GM19328 (cell line): ENCODE results near the gene RNF126.

ENCODE experiments used
- ATAC-seq: cut with Tn5 transposase; IDR thresholded peaks from one replicate; pipeline ENCODE4 v1.9.1; 2021; ENCODE audit warnings: mild to moderate bottlenecking, moderate library complexity; ENCODE audit not compliant: unreplicated experiment

The RNF126 gene

DNA sequence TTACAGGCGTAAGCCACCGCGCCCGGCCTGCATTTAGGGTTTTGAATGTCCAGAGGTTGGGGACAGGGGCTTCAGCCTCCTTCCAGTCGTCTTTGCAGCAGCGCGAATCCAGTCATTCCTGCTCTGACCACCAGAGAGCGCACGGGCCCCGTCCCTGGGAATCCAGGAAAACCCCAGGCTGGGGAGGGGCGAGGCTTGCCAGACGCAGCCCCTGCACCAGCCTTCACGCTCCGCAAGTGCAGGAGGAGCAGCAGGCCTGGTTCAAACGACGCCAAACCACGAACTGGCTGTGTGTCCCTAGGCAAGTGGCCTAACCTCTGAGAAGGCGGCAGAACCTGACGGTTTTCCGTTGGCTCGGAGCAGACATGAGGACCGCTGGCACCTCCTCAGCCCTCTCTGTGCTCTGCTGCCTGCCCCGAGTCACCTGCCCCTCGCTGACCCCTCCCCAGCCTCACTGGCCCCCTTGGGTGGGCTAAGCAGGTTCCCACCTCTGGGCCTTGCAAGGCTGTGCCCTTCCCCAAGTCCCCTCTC, 2.0 kb upstream of the RNF126 start:
- ATAC-seq, result no peak

DNA sequence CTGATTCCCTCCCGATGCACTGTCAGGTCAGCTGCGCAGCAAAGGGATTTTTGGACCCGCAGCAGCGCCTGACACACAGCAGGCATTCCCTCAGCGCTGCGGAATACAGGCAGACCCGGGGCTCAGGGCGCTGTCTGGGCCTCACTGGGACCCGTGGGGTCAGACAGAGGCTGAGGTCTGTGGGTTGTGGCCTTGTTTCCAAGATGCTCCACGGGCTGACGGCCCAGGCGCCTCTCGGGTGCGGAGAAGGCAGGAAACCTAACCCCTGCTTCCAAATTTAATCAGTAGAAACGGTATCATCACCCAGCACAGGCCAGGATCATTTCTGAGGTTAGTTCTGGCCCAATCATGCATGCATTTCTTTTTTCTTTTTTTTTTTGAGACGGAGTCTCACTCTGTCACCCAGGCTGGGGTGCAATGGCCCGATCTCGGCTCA, 686 bp upstream of the RNF126 start:
- ATAC-seq, result no peak

DNA sequence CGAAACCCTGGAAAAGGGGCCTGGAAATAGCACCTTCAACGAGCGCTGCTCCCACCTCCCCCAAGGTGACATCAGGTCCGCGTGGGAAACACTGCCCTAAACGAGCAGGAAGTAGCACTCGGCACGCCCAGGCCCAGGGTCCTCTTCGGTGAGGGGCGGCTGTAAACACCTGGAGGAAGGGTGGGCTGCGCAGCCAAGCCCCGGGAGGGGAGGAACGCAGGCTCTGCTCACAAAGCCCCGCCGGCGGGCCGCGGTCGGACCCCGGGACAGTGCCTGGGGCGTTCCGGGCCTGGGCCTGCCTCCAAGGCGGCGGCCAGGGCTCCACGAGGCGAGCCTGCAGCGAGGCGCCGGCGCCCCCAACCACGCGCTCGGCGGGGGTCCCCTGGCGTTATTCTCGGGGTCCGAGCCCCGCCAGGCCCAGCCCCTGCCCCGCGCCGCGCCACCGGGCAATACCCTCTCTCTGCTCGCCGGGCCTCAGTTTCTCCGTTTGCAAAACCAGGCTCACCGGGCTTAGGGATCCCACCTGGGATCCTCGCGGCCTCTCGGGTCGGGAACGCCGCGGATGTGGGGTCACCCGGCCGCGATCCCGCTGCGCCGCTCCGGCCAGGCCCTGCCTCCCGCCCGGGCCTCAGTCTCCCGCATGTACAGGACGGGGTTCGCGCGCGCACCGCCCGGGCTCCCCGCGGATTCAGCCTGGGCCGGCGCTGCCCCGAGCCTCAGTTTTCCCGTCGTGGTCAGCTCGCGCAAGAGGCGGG, 630 bp downstream of the RNF126 start:
- no peak for ATAC-seq

DNA sequence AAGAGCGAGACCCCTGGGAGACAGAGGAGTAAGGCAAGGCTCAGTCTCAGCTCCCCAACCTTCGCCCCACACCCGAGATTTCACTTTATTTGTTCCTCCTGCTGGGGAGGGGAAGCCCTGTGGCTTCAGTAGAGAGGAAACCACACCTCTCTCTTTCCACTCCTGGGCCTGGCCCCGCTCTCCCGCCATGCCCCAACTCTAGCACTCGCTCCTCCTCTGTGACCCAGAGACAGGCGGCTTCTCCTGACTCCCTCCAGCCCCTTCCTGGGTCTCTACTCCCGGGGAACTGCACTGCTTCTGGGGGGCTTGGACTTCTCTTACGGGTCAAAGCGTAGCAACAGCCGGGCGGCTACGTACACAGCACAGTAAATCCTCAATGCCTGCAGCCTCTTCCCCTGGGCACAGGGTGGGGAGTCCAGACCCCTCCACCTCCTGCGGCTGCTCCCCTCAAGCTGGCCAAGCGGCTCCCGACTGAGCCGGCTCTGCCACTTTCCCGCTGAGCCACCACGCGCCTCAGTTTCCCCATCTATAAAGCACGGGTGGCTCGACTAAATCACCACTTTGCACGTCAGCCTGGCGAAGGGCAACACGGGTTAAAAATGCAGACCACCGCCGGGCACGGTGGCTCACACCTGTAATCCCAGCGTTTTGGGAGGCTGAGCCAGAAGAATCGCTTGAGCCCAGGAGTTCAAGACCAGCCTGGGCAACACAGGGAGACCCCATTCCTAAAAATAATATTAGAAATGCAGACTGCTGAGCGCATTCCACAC, 1.4 kb downstream of the RNF126 start:
- ATAC-seq, result no peak

DNA sequence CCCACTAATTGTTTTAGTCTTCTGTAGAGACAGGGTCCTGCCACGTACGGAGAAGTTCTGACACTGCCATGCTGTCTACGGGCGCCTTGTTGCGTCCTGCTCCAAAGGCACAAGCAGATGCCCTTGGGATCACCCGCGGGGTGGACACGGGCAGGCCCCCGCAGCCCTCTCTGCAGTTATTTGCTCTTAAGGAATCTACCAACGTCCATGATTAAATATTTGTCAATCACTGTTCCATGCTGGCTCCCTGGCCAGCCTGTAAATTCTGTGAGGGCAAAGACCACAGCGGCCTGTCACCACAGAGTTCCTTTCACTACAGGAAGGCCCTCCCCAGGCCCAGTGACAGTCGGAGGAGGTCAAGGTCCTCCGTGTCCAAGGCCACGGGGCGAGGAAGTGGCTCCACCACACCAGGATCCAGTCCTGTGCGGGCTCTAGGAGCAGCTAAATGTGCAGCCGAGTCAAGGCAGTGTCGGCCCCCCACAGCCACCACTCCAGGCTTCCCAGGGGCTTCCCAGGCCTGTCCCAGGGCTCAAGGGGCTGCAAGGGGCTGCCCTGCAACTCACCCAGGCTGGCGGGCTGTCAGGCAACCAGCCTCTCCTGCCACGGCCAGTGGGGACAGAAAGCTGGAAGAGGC, 2.1 kb downstream of the RNF126 start:
- no peak for ATAC-seq

DNA sequence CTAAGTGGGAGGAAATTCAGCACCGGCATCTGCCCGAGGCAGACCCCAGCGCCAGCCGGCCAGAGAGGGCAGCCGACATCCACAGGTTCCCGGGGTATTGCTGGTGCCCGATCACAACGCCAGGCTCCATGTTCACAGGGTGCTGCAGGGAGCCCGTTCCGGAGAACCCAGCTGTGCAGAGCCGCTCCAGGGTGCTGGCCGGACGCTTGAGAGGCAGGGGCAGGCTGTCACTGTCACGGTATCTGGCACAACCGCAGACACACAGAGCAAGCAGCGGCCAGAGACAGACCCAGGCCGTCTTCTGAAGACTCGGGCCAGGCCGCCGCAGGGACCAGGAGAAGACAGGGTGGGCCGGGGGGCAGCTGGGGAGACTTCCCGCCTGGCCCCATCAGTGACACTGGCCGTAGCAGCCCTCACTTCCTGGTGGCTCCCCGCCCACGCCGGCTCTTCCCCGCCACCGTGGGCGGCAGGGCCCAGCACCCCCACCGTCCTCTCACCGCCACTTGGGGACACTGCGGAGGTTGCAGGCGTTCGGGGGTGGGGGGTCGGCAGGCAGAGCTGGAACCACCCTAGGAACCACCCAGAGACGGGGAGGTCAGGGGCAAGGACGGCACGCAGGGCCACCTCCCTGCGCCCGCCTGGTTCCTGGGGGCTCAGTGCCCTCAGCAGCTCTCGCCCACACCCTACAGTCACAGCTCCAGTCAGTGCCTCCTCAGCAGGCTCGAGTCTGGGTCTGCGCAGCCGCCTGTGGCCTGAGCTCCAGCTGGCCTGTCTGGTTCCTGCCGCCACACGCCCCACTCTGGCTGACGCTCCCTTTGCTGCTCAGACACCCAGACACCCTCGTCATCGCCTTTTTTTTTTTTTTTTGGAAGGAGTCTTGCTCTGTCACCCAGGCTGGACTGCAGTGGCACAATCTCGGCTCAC, 3.8 kb downstream of the RNF126 start:
- no peak for ATAC-seq

DNA sequence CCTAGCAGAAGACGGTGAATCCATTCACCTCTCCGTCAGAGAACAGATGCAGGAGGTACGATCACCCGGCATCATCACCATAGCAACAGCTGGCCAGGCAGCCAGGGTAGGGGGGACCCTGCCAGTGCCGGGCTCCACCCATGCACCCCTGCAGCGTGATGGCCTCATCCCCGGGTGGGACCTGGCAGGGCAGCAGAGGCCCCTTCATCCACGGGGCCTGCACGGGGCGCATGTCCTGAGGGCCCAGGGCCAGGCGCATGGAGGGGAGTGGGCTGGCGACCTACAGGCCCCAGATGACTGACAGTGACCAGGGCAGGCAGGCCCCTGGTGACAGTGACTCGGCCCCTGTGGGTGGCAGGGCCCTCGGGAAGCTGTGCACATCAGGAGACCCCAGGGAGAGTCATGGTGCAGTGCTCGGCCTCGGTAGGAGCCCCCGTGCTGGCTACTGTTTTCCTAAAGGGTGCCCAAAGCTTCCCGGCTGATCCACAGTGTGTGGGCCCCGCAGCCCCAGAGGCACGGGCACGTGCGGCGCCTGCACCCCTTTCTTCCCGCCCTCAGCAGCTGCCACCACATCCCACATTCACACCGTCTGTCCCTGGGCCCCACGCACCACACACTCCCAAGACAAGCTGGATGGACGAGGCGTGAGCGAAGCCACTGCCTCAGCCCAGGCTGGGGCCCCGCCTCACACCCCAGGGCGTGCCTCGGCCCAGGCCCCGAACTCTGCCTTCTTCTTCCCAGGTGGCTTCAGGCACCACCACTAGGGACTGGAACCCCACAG, 4.8 kb downstream of the RNF126 start:
- ATAC-seq, result no peak

DNA sequence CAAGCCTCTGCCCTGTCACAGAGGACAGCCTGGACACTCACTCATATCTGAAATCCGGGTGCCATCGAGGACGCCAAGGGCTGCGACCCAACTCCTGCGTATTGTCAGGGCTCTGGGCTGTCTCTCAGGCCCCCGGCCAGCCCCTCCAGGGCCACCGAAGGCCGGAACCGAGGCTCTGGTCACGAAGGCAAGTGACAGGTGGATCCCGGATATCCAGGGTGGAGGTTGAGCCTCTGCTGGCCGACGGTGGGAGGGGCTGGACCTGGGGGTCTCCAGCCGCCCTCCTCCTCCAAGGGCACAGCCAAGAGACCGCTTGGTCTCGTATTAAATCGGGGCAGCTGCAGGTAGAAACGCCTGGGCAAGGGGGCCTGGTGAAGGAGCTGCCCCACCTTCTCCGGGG, 5.4 kb downstream of the RNF126 start:
- no peak for ATAC-seq

DNA sequence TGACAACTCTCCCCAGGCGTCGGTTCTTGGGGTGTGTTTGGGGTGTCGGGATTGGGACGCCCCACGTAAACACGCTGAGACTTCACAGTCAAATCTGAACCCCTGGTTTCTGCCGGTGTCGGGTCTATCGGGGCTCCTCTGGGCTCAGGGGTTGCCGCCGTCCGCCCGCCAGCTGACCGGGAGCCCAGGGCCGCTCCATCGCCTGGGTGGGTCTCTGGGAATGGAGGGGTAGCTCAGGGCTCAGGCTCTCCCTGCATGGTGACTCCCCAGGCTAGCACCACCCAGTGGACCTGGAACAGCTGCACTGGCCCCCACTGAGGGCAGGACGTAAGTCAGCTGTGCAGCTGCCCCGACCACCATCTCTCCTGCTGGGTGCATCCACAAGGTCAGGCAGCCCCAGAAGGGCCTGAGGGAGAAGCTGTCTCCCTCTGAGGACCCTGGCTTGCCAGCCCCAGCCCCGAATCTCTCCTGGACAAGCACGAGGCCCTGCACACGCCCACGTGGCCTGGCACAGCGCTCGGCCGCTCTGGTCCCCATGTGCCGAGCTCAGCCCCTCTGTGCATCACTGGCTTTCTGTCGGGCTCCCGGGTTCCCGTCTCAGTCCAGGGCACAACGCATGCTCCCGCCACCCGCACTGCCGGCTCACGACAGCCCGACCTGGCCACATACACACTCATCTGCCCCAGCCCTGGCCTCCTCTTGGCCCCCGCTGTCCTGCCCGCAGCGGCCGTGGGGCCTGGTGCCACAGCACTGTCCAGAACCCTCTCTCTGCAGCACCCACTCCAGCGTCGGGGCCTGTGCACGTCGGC, 6.1 kb downstream of the RNF126 start:
- no peak for ATAC-seq

DNA sequence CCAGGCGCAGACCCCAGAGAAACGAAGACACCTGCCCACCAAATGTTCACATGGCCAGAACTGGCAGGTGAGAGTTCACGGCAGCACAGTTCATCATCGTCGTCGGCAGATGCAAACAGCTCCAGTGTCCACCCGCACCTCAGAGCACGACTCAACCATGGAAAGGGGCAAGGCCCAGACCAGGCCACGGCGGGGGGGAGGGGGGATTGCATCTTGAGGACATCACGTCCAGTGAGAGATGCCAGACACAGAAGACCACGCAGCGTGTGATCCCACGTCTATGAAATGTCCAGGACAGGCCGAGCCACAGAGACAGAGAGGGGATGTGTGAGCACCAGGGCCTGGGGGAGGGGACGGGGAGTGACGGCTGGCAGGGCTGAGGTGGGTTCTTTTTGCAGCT, 7.3 kb downstream of the RNF126 start:
- ATAC-seq, result no peak

DNA sequence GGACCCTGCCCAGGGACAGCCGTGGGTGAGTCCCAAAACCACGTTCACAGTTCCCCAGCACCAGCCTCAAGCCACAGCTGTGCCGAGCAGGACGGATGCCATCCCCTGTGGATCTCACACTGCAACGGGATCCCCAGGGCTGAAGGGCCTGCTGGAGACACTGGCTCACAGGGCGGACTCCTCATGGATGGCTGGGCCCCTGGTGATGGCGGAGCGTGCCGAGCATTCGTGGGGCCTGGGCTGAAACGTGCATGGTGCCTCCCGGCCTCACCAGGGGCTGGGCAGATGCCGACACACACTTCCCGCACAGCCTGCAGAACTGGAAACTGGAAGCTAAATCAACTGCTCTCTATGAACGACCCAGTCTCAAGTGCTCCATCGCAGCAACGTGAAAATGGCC, 9.6 kb downstream of the RNF126 start:
- ATAC-seq, result no peak

DNA sequence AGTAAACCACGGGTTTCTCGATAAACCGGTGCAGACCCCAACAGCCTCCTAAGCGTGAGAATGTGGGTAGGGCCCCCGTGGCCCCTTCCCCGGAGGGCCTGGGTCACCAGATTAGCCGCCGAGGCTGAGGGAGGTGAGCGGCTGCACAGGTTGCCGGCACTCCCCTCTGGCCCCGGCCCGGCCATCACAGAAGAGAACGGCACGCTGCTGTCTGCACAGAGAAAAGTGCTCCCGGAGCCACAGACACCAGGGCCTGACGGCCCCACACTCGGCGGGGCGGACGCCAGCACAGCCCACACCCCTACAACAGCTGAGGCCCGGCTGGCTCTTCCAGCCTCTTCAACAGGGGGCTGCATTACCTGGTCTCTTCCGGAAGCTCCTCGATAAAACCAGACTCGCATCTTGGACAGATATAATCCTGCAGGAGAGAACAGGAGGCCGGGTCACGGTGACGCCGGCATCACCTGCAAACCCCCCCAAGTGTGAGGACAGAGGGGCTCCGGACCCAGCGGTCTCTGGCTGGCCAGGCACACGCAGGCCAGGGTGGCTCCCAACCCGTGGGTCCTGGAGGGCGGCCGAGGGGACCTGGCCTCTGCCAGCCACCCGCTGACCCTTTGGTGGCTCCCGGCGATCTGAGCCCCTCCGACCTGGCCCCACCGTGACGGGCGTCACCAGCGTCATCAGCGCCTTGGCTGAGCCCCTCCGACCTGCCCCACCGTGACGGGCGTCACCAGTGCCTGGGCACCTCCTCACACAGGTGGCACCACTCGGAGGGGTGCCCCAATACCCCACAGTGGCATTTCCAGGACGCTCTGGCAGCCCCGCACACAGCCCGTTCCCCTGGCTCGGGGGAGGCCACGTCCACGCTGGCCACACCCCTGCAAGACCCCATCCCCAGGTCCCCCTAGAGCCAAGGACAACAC, 10.3 kb downstream of the RNF126 start:
- ATAC-seq, result no peak

DNA sequence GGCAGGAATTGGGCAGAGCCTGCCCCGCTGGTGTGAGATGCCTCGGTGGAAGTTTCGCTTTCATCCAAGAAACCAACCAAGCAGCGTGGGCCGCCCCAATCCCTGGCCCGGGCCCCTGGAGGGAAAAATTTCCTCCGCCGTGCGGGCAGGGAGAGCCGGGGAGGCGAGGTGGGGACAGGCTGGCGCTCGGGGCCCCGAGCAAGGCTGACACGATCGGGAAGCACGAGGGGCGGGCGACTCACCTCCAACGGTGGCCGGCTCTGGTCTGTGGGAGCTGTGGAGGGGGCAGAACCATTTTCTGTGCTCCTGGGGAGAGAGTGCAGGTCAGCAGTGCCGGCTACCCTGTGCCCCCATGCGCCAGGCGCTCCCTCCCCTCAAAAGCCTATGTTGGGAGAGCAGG, 11.0 kb downstream of the RNF126 start:
- ATAC-seq, result no peak

DNA sequence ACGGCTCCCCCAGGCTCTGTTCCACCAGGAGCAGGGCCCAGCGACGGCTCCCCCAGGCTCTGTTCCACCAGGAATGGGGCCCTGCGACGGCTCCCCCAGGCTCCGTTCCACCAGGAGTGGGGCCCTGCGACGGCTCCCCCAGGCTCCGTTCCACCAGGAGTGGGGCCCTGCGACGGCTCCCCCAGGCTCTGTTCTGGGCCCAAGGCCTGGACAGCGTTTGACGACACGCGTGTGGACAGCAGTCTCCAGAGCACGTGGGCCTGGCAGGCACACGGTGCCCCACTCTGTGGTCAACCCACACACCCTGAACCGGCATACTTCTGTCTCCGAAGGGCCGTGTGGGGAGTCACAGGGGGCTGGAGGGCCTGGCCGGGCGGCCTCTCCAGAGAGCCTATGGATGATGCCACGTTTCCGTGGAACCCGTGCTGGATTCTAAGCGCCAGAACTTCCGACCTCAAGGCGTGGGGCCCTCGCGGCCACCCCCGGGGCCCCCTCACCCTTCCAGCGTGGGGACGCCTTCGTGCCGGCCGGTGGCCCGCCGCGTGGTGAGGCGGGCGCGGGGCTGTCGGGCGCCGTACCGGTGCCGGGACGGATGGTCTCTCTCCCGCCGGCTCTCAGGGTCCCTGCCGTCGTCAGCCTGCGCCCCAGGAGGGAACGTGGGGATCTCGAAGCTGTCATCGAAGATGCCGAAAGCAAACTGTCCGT, 11.7 kb downstream of the RNF126 start:
- no peak for ATAC-seq

DNA sequence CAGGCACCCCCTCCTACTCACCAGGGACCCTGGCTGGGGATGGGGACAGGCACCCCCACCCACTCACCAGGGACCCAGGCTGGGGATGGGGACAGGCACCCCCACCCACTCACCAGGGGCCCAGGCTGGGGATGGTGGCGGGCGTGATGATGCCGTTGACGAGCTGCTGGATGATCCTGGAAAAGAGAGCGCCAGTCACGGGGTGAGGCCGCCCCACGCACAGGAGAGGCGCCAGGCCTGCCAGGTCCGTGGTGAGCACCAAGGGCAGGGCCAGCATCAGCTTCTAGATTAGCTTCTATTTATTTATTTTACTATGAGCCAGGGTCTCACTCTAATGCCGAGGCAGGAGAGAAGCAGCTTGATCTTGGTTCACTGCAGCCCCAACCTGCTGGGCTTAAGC, 12.9 kb downstream of the RNF126 start:
- no peak for ATAC-seq

DNA sequence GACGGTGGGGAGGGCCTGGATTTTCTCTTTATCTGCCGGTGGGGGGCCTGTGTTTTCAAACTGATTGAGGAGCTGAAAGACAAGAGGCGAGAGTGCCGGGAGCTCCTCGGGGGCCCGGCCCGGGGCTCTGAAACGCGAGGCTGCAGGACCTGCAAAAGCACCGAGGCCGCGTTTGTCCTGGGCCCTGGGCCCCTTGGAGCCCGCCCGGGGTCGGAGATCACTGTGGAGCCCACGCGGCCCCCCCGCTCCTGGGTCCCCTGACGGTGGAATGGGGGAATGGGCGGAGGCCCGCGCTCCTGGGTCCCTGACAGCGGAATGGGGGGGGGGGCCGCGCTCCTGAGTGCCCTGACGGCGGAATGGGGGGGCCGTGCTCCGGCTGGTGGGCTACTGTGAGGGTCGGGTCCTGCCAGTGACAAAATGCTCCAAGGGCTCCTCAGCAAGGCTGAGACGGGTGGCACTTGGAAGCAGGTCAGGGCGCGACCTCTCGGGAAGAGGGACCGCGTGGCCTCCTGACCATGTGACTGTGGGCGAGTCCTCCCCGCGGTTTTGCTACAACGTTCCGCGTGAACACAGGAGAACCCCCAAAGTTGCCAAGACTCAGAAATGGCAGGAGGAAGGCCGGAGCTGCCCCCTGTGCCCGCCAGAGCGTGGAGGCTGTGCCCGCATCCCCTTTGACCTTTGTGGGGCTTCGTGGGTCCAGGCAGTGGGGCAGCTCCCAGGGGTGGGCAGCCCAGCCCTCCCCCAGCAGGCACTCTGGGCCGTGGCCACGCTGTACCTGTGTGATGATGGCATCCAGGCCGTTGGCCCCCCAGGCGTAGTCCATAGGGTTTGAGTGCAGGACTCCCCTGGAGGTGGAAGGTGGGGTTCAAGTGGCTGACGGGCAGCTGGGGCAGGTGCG, 13.9 kb downstream of the RNF126 start:
- ATAC-seq, result no peak
